Endodermal cell (in vitro differentiated cells): Measurements from ENCODE around the gene CNTNAP1. TPM values are rescaled to one million over a fixed set of nuclear protein-coding genes. Genes with fewer than 3 reads are reported as not detected.

Experiments
- DNase-seq: peaks from one replicate; pipeline ENCODE4 v3.0.0-alpha.2; 2017
- H3K27ac ChIP-seq: 2 replicates; pipeline ENCODE4 v1.5.1; 2013; ENCODE audit warnings: mild to moderate bottlenecking, low read depth, low read length, moderate library complexity
- H3K27me3 ChIP-seq: 2 replicates; pipeline ENCODE4 v1.6.1; 2013; ENCODE audit warnings: mild to moderate bottlenecking, low read length, moderate library complexity; ENCODE audit not compliant: insufficient read depth, control insufficient read depth, poor library complexity, severe bottlenecking
- H3K36me3 ChIP-seq: 2 replicates; pipeline ENCODE4 v1.7.0; 2013; ENCODE audit warnings: mild to moderate bottlenecking, low read length, moderate library complexity; ENCODE audit not compliant: control insufficient read depth, insufficient read depth
- H3K4me1 ChIP-seq: one replicate; pipeline ENCODE4 v1.7.0; 2013; ENCODE audit warnings: low read length; ENCODE audit not compliant: control insufficient read depth, insufficient read depth
- H3K4me3 ChIP-seq: 2 replicates; pipeline ENCODE4 v1.5.1; 2013; ENCODE audit warnings: mild to moderate bottlenecking, low read length, moderate library complexity
- H3K9ac ChIP-seq: 2 replicates; pipeline ENCODE4 v1.6.1; 2013; ENCODE audit warnings: mild to moderate bottlenecking, low read length, moderate library complexity; ENCODE audit not compliant: poor library complexity, severe bottlenecking; ENCODE audit errors: extremely low read depth
- H3K9me3 ChIP-seq: 2 replicates; pipeline ENCODE4 v1.6.1; 2013; ENCODE audit warnings: mild to moderate bottlenecking, low read length, moderate library complexity; ENCODE audit not compliant: control insufficient read depth
- H3K27ac Mint-ChIP-seq: 2 replicates; pipeline ENCODE4 v1.8.0; 2020; ENCODE audit warnings: mixed read lengths
- H3K27me3 Mint-ChIP-seq: 2 replicates; pipeline ENCODE4 v1.8.0; 2021; ENCODE audit warnings: mild to moderate bottlenecking, mixed read lengths; ENCODE audit not compliant: insufficient read depth
- H3K36me3 Mint-ChIP-seq: 2 replicates; pipeline ENCODE4 v1.8.0; 2020; ENCODE audit warnings: low read depth, mixed read lengths
- H3K4me1 Mint-ChIP-seq: 2 replicates; pipeline ENCODE4 v1.8.0; 2020; ENCODE audit warnings: mixed read lengths
- H3K4me3 Mint-ChIP-seq: 2 replicates; pipeline ENCODE4 v1.8.0; 2020; ENCODE audit warnings: mild to moderate bottlenecking, moderate library complexity, mixed read lengths
- H3K9me3 Mint-ChIP-seq: 2 replicates; pipeline ENCODE4 v1.8.0; 2020; ENCODE audit warnings: mild to moderate bottlenecking, mixed read lengths
- WGBS, 2 experiments: methylation state at CpG; one replicate each; pipeline versions ENCODE4 v1.1.5 to v1.1.7; 2013; ENCODE audit warnings: missing lambda C conversion rate in 2 of 2, mixed read lengths in 1 of 2; ENCODE audit not compliant: insufficient coverage in 1 of 2, insufficient read length in 1 of 2; 5-methylcytosine and 5-hydroxymethylcytosine counted together
- total RNA-seq, 2 donors: library from RNA; stranded (reverse); fragmentation: NEBNext Ultra II Directional in 1 of 2; extraction: Animal tissue kit (Norgen Biotek cat#: 25700) in 1 of 2; gene quantifications; 2 replicates in 1 of 2; 3 replicates in 1 of 2; pipeline ENCODE4 v1.2.1, GENCODE V29; 2021
- TF ChIP-seq, protein P1 (sequence below): fragments of 200-600 bp; sonication (generic); conservative IDR thresholded peaks from 2 replicates; pipeline ENCODE4 v1.5.0; 2021; ENCODE audit warnings: antibody characterized with exemption, mild to moderate bottlenecking

The CNTNAP1 gene
- total RNA-seq, 2 donors from 2014 or later, result 9.9 to 18.9 TPM

DNA sequence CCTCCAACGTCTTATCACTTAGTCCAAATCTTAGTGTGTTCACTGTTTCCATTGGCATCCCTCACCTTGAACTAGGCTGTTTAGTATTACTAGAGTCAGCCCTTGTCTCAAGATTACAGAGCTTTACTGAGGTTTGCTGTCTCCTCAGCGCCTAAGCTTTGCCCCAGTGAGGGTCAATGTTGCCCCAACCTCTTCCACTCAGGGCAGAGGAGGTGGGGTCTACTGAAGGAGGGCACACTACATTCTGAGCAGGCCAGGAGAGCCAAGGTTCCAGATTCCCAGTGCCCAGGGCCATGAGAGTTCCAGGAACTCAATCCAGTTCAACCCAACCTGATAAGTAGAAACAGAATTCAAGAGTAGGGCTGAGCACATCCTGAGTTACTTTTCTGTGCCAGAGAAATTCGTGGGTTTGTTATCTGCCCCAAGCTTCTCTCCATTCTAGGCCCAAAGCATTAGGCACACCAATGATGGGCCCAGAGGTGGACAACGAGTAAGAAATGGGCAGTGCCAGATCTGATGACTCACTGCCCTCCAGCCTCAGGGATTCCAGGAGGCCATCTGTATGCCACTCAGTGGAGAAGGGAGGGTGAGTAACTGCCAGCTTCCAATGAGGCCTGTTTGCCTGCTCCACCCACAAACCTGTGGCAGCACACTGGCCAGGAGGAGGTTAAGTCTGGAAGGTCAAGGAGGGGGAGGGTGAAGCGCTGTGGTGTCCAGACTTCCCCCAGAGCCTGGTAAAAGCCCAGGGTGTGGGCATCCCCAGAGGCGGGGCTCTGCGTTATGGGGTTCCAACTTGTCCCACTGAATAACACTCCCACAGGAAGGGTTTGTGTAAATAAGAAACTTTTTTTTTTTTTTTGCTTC is 15.0 kb upstream of the CNTNAP1 start:
- no peaks in the 10 kb centered on the region for H3K9me3 ChIP-seq
- peaks cover 27% of the 10 kb centered on the region for H3K27me3 Mint-ChIP-seq
- peaks cover 17% of the 10 kb centered on the region for H3K27me3 ChIP-seq
- peaks cover 16% of the 10 kb centered on the region for H3K4me1 Mint-ChIP-seq
- no peak overlapping the region for H3K27ac ChIP-seq
- no peaks in the 10 kb centered on the region for H3K4me1 ChIP-seq
- no peak overlapping the region for H3K27ac Mint-ChIP-seq
- DNase-seq, result peak; percentile 50
- WGBS, 2 experiments, result 91 to 92% methylated on average over 3 to 7 of the region's 7 CpGs
- no peak overlapping the region for H3K9ac ChIP-seq
- H3K4me3 Mint-ChIP-seq, result no peak overlapping the region
- peaks cover 49% of the 10 kb centered on the region for H3K36me3 Mint-ChIP-seq
- no peaks in the 10 kb centered on the region for H3K9me3 Mint-ChIP-seq
- no peak overlapping the region for H3K4me3 ChIP-seq
- H3K36me3 ChIP-seq, result peaks cover 30% of the 10 kb centered on the region
- TF ChIP-seq, protein P1, sequence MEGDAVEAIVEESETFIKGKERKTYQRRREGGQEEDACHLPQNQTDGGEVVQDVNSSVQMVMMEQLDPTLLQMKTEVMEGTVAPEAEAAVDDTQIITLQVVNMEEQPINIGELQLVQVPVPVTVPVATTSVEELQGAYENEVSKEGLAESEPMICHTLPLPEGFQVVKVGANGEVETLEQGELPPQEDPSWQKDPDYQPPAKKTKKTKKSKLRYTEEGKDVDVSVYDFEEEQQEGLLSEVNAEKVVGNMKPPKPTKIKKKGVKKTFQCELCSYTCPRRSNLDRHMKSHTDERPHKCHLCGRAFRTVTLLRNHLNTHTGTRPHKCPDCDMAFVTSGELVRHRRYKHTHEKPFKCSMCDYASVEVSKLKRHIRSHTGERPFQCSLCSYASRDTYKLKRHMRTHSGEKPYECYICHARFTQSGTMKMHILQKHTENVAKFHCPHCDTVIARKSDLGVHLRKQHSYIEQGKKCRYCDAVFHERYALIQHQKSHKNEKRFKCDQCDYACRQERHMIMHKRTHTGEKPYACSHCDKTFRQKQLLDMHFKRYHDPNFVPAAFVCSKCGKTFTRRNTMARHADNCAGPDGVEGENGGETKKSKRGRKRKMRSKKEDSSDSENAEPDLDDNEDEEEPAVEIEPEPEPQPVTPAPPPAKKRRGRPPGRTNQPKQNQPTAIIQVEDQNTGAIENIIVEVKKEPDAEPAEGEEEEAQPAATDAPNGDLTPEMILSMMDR, result no peak

DNA sequence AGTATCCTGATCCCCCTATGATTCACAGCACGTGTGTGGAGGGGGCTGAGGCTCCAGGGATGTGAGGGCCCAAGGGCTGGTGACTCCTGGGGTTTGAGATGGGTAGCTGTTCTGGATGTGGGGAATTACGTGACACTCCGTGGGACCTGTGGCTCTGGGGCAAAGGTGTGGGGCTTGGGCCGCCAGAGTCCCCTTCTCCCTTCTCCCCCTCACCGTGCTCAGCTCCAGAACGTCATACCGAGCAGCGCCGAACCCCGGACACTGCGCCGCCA is 12.7 kb upstream of the CNTNAP1 start:
- Mint-ChIP-seq H3K36me3 (peaks cover 39% of the 10 kb centered on the region), H3K27ac (no peak overlapping the region), H3K27me3 (peaks cover 50% of the 10 kb centered on the region), H3K9me3 (no peaks in the 10 kb centered on the region), H3K4me3 (peak overlapping the region; percentile 58), H3K4me1 (peaks cover 22% of the 10 kb centered on the region)
- H3K9me3 ChIP-seq, result no peaks in the 10 kb centered on the region
- H3K4me3 ChIP-seq, result no peak overlapping the region
- H3K9ac ChIP-seq, result no peak overlapping the region
- TF ChIP-seq, protein P1, result no peak
- H3K36me3 ChIP-seq, result peaks cover 16% of the 10 kb centered on the region
- H3K27ac ChIP-seq, result no peak overlapping the region
- peaks cover 40% of the 10 kb centered on the region for H3K27me3 ChIP-seq
- DNase-seq, result no peak
- 43% methylated on average over 12 of the region's 12 CpGs; no CpG with 5 or more reads in 1 of the 2 experiments for WGBS, 2 experiments
- peaks cover under 1% of the 10 kb centered on the region for H3K4me1 ChIP-seq

DNA sequence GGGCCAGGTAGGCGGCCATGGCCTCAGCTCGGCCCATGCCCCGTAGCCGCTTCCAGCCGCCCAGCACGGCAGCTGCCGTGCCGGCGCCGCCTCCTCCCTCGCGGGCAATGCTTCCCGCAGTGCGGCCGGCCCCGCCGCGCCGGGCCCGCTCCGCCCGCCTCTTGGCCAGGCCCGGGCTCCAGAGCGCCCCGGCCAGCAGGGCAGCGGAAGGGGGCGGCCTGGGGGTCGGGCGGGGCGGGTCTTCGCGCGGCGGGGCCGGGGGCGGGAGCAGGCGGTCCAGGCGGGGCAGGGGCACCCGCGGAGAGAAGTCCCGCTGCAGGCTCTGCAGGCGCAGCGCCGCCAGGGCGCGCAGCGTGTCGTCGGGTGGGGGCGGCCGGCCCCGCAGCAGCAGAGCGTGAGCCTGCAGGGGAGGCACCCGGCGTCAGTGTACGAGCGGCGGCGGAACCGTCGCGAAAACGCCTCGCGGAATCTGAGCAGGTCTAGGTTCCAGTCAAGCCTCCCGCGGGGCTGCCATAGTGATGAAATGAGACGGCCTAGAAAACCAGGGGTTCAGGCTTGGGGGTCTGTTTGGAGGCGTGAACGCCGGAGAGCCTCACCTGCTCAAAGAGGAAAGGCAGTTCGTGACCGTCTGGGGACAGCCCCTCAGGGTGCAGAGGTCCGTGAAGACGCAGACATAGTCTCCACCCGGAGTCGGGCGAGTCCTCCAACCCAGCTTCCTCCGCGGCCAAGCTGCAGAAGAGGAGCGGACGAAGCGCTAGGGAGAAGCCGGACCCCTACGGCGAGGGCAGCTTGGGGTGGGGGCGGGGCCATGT is 12.1 kb upstream of the CNTNAP1 start:
- H3K9me3 Mint-ChIP-seq, result no peaks in the 10 kb centered on the region
- peaks cover 39% of the 10 kb centered on the region for H3K36me3 Mint-ChIP-seq
- peak; percentile 97 for DNase-seq
- peaks cover 16% of the 10 kb centered on the region for H3K36me3 ChIP-seq
- 18 to 32% methylated on average over 30 to 87 of the region's 87 CpGs for WGBS, 2 experiments
- peak overlapping the region; percentile 58 for H3K4me3 Mint-ChIP-seq
- H3K27ac ChIP-seq, result no peak overlapping the region
- no peaks in the 10 kb centered on the region for H3K9me3 ChIP-seq
- peaks cover 24% of the 10 kb centered on the region for H3K4me1 Mint-ChIP-seq
- H3K4me1 ChIP-seq, result peaks cover 6% of the 10 kb centered on the region
- TF ChIP-seq, protein P1, result peak; percentile 44
- peaks cover 55% of the 10 kb centered on the region for H3K27me3 Mint-ChIP-seq
- no peak overlapping the region for H3K27ac Mint-ChIP-seq
- H3K4me3 ChIP-seq, result no peak overlapping the region
- H3K27me3 ChIP-seq, result peaks cover 46% of the 10 kb centered on the region
- H3K9ac ChIP-seq, result no peak overlapping the region
